HG03196 (cell line): ENCODE results near the gene CFAP119.
A peak's percentile ranks its signal among the peaks of the same experiment; 100 is the strongest.

Experiments used
- ATAC-seq: cut with Tn5 transposase; IDR thresholded peaks from one replicate; pipeline ENCODE4 v1.9.1; 2021; ENCODE audit not compliant: unreplicated experiment

Gene CFAP119

DNA sequence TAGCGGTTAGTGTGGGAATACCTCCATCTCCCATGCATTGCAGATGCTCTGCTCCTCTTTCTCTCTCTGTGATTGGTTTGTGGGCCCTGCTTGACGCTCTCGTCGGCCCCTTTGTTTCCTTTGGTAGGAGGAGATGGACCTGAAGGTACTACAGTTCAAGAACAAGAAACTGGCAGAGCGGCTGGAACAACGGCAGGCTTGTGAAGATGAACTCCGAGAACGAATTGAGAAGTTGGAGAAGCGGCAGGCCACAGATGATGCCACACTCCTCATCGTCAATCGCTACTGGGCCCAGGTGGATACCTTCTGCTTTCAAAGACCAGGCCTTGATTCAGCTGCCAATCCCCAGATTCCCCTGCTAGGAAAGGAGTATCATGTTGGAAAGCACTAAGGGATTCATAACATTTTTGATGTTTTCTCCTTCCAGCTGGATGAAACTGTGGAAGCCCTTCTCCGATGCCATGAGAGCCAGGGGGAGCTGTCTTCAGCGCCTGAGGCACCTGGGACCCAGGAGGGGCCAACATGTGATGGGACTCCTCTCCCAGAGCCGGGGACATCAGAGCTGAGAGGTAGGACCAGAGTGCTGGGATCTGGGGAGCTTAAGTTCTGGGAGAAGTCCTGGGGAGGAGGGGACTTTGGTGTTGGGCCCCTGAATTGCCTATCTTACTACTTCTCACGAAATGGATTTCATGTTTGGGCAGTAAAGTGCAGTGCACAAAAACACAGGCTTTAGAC is 1.3 kb upstream of the CFAP119 start:
- ATAC-seq, result no peak

DNA sequence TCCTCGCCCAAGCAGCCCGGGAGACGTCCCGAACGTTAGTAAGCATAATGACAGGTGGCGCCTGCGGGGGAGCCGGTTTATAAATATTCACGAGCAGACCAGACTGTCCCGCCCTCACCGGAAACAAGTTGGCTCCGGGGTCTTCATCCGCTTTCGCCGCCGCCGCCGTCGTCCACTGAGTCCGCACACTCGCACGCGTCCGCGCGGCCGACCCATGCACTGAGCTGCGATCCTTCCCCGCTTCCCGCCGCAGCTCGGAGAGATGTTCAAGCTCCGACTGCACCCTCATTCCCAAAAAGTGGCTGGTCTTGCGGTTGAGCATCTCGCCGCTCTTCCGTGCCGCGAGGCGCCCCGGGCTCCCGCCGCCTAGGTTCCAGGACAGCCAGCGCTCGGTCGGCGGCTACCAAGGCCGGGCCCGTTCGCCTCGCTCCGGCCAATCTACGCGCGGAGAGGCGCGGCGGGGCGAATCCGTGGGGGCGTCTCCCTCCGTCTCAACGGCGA is 385 bp downstream of the CFAP119 start:
- peak; percentile 26 for ATAC-seq

- no peak for ATAC-seq
Observed at GRCh38 chr16:30760577-30761426, 1.1 kb downstream of the CFAP119 start.

DNA sequence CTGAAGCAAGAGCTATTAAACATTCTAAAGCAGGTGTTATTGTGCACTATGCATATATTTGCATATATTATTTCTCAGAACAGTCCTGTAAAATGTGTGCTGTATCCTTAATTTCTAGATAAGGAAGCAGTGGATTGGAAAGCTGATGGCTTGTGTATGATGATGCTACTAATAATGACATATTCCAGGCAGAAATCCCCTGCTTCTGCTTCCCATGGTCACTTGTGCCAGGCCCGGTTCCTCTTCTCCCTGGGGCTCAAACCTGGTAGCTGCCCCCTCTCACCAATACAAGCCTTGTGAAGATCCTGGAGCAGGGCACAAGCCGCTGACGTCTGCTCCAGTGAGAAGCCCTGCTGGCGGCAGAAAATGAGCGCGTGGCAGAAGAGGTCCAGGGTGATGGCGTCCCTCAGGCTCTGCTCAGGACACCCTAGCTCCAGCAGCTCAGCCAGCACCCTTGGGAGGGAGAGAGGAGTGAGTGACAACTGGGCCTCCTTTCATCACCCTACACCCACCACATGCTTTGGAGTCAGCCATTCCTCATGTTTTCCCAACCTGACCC is 1.8 kb downstream of the CFAP119 start:
- ATAC-seq, result no peak

GRCh38 chr16:30758988-30759491 is 2.8 kb downstream of the CFAP119 start:
- no peak for ATAC-seq

DNA sequence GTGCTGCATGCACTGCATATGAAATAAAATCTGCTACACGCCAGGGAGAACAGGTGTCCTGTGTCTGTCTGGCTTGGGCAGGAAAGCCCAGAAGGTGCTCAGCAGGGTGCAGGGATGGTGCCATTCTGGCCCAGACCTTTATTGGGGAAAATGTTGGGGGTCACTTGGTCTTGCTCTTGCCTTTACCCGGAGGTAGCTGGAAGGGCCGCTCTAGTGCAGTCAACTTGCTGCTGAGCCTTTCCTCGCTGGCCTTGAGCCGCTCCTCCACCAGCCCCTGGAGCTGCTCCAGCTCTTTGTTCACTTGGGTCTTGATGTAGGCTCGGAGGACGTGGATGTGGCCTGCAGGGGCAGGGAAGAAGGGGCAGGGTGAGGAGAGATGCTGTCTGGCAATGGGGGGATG is 4.5 kb downstream of the CFAP119 start:
- no peak for ATAC-seq

GRCh38 chr16:30756781-30757100 is 5.1 kb downstream of the CFAP119 start:
- ATAC-seq, result no peak

- no peak for ATAC-seq
Observed at GRCh38 chr16:30755955-30756780, 5.7 kb downstream of the CFAP119 start.

DNA sequence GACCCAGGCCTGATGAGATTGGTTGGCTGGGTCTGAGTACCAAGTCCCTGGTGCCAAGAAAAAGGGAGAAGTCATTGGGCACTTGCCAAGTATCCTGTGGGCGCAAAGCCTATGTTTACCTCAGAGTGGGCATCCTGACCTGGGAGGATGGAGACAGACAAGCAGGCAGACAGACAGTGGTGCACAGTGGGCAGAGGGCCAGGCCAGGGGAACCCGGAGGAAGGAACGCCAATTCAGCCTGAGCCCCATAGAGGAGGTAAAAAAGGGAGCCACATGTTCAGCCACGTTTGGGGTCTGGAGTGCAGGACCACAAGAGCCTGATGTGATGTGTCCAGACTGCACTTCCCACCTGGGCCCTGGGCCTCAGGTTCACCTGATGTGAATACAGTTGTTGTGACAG is 8.3 kb downstream of the CFAP119 start:
- no peak for ATAC-seq

DNA sequence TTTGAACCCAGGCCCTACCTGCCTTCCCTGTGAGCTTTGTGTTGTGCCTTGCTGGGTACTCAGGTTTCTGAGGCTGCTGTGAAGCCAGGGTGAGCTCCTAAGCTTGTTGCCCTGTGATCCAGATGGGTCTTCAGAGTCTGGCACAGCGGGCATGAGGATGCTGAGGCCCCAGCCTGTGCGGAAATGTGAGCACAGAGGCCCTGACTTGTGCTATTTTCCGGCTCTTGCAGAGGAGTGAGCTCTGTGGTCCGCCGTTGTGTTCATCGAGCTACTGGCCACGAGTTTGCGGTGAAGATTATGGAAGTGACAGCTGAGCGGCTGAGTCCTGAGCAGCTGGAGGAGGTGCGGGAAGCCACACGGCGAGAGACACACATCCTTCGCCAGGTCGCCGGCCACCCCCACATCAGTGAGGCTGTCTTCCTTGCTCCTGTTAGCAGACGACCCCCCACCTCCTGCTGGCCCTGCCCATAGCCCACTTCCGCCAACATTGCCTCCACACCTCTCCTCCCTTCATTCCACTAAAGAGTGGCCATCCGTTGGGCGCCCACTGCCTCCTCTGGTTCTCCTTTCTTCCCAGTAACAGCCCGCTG is 10.9 kb downstream of the CFAP119 start:
- no peak for ATAC-seq

DNA sequence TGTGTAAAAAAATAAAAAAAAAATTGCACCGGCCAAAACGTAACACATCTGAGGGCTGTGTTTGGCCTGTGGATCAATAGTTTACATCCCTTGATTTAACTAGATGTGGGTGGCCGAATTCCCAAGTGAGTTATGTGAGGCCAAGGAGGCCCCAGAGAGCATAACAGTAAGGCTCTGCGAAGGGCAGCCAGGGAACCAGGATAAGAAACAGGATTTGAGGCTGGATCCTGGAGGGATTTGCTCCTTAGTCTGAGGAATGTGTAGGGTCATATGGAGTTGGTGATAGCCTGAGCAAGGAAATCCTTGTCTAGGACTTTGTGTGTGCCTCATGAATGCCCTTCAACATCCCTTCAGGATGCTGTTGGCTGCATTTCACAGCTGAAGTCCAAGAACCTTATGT is 11.7 kb downstream of the CFAP119 start:
- no peak for ATAC-seq

- peak; percentile 12 for ATAC-seq
Observed at GRCh38 chr16:30748634-30749445, 13.0 kb downstream of the CFAP119 start.

GRCh38 chr16:30747799-30748633 is 13.8 kb downstream of the CFAP119 start, which contains the start of gene PHKG2:
TSS of gene PHKG2 (plus strand) at chr16:30748425. CDS start at chr16:30748821, 396 bp downstream.
- ATAC-seq, result peak; percentile 95

DNA sequence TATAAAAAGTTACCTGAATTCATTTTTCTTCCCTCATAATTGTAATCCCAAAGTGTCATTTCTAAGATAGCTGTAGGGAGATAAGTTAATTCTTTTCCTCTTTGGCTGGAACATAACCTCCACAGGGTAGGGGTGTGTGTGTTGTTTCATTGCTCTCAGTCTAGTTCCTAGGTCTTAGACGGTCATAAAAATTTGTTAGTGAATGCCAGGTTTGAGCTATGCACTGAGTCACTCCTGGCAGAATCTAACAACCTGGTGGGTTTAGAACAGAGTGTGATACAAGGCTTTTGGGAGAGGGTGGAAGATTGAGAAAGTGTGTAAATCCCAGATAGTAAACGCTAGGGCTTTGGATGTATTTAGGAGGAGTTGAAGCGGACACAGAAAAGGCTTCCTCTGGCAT is 14.5 kb downstream of the CFAP119 start:
- no peak for ATAC-seq

DNA sequence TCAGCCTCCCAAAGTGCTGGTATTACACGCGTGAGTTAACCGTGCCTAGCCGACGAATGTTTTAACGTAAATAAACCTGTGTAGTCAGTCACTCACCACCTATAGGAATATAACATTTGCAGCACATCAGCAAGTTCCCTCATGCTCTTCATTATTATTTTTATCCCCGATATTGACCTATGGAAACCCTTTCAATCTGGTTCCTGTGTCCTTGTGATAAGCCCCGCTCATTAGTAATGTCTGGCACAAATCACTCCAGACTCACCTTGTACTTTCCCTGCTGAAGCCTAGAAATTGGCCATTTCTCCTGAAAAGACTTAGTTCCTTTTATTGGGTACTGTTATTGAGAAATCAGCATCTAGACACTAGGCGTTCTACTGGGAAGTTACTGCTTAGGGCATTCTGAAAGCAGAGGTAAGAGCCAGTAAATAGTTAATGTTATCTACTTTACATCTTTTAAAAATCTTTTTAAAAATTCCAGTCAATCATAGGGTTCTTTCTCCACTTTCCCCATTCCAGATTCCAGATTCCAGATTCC is 15.2 kb downstream of the CFAP119 start:
- no peak for ATAC-seq

DNA sequence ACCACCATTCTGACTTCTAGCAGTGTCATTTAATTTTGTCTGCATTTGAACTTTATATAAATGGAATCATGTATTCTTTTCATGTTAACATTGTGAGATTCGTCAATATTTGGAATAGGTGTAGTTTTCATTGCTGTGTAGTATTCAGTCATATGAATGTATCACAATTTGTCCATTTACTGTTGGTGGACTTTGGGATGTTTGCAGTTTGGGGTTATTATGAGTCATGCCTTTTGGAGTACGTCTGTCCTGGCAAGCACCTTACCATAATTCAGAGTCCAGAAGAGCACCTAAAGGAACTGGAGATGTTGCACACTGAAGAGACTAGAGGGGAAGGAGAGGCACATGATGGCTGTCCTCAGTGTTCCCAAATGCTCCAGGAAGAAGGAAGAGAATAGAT is 16.8 kb downstream of the CFAP119 start:
- no peak for ATAC-seq

DNA sequence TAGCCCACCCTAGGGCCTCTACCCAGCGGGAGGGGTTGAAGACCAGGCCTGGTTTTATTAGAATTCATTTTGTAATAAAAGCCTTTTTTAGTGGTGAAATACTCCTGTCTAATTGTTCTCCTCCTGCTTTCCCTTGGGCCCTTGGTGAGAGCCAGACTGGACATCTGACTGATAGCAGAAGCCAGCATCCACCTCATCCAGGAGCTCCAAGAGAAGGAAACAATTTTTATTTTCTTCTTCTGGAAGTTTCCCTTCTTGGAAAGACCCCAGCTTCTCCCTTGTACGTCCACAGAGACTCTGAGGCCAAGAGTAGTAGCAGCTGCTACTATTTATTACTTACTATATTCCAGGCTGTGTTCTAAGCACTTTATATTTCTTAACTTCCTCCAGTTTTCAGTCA is 17.7 kb downstream of the CFAP119 start:
- no peak for ATAC-seq

GRCh38 chr16:30743716-30744115 is 18.1 kb downstream of the CFAP119 start:
- no peak for ATAC-seq
